ENCODE data around the gene UBALD2. TPM values are rescaled to one million over a fixed set of nuclear protein-coding genes. Genes with fewer than 3 reads are reported as not detected.

The UBALD2 gene
- total RNA-seq, 4 donors from 2014 or later = 21.3 to 50.9 (median 28.6) TPM

DNA sequence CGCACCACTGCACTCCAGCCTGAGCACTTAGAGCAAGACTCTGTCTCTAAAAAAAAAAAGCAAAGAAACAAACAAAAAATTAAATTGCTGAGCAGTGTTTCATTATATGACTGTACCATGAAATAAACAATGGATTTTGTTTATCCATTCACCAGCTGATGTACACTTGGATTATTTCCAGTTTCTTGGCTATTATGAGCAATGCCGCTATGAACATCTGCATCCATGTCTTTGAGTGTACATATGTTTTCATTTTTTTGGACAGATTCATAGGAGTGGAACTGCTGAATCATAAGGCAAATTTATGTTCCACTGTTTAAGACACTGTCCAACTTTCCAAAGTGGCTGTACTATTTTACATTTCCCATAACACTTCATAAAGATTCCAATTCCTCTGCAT, 32.8 kb upstream of the UBALD2 start:
- TF ChIP-seq, protein P1, sequence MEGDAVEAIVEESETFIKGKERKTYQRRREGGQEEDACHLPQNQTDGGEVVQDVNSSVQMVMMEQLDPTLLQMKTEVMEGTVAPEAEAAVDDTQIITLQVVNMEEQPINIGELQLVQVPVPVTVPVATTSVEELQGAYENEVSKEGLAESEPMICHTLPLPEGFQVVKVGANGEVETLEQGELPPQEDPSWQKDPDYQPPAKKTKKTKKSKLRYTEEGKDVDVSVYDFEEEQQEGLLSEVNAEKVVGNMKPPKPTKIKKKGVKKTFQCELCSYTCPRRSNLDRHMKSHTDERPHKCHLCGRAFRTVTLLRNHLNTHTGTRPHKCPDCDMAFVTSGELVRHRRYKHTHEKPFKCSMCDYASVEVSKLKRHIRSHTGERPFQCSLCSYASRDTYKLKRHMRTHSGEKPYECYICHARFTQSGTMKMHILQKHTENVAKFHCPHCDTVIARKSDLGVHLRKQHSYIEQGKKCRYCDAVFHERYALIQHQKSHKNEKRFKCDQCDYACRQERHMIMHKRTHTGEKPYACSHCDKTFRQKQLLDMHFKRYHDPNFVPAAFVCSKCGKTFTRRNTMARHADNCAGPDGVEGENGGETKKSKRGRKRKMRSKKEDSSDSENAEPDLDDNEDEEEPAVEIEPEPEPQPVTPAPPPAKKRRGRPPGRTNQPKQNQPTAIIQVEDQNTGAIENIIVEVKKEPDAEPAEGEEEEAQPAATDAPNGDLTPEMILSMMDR (IDR thresholded peaks at IDR 0.05) = no peak
- no peak for TF ChIP-seq POLR2A (IDR thresholded peaks at IDR 0.05)
- no peak overlapping the region for H3K4me3 ChIP-seq (ENCODE audit: low read depth, poor library complexity, severe bottlenecking)
- intact Hi-C loops (cut with DNase I; ENCODE audit: low total_unique reads) = no loop called here
- 55 to 73% methylated on average over 2 of the region's 2 CpGs for WGBS, 2 donors
- DNase-seq (ENCODE audit: low spot score in 2 of 2) = no peak

DNA sequence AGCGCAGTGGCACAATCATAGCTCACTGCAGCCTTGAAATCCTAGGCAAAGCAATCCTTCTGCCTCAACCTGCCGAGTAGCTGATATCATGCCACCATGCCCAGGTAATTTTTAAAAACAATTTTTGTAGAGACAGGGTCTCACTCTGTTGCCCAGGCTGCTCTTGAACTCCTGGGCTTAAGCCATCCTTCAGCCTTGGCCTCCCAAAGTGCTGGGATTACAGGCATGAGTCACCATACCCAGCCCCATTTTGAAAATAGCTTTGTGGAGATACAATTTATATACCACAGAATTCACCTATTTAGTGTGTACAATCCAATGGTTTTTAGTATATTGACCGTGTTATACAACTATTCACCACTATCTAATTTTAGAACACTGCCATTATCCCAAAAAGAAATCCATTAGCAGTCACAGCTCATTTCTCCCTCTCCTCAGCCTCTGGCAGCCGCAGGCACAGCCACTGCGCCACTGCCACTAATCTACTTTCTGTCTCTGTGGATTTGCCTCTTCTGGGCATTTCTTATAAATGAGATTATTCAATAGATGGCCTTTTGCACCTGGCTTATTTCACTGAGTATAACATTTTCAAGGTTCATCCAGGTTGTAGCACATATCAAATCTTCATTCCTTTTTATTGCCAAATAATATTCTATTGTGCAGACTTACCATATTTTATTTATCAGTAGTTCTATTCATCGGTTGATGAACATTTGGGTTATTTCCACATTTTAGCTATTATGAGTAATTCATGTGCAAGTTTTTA, 31.4 kb upstream of the UBALD2 start:
- intact Hi-C loops (cut with DNase I; ENCODE audit: low total_unique reads) = no loop called here
- TF ChIP-seq, protein P1 (IDR thresholded peaks at IDR 0.05) = no peak
- no peak for TF ChIP-seq POLR2A (IDR thresholded peaks at IDR 0.05)
- H3K4me3 ChIP-seq (ENCODE audit: low read depth, poor library complexity, severe bottlenecking) = no peak overlapping the region
- no peak for DNase-seq (ENCODE audit: low spot score in 2 of 2)
- WGBS, 2 donors = 92 to 94% methylated on average over 6 of the region's 6 CpGs

DNA sequence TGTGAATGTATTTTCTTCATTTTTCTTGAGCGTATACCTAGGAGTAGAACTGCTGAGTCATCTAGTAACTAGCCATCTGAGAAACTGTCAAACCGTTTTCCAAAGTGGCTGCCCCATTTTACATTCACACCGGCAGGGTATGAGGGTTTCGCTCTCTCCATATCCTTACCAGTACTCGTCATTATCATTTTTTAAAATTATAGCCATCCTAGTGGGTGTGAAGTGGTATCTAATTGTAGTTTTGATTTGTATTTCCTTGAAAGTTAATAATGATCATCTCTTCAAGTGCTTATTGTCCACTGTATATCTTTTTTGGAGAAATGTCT, 30.8 kb upstream of the UBALD2 start:
- intact Hi-C loops (cut with DNase I; ENCODE audit: low total_unique reads) = no loop called here
- WGBS, 2 donors = 83 to 86% methylated on average over 5 of the region's 5 CpGs

DNA sequence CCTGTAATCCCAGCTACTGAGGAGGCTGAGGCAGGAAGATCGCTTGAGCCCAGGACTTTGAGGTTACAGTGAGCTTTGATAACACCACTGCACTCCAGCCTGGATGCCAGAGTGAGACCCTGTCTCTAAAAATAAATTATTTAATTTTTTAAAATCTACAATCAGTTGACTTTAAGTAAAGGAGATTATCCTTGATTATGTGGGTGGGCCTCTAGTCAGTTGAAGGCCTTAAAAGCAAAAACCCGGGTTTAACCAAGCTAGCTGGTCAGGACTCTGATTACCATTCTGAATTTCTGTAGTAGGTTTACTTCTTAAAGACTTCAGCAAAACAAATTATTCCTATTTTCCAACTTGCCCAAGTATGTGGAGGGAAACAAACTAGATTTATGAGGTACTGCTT, 29.3 kb upstream of the UBALD2 start:
- H3K4me3 ChIP-seq (ENCODE audit: low read depth, poor library complexity, severe bottlenecking) = no peak overlapping the region
- TF ChIP-seq, protein P1 (IDR thresholded peaks at IDR 0.05) = no peak
- TF ChIP-seq POLR2A (IDR thresholded peaks at IDR 0.05) = no peak
- no peak for DNase-seq (ENCODE audit: low spot score in 2 of 2)
- intact Hi-C loops (cut with DNase I; ENCODE audit: low total_unique reads) = no loop called here
- 93 to 99% methylated on average over 2 of the region's 2 CpGs for WGBS, 2 donors

More for the DNA sequence above, 30.8 kb upstream of the UBALD2 start:
- no peak for TF ChIP-seq POLR2A (IDR thresholded peaks at IDR 0.05)
- TF ChIP-seq, protein P1 (IDR thresholded peaks at IDR 0.05) = no peak
- no peak for DNase-seq (ENCODE audit: low spot score in 2 of 2)
- no peak overlapping the region for H3K4me3 ChIP-seq (ENCODE audit: low read depth, poor library complexity, severe bottlenecking)

DNA sequence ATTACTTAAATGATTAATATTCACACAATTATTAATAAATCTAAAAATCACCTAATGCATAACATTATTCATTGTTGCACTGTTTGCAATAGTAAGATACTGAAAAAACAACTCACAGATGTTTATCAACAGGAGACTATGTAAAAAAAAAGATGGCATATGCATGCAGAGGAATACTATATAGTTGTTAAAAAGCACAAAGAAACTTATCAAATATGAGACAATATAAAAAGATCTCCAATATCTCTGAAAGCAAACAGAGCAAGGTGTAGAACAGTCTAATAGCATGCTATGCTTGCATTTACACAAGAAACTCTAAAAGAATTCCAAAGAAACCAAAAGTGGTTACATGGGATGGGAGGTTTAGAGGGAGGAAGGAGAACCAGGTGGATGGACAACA, 28.5 kb upstream of the UBALD2 start:
- intact Hi-C loops (cut with DNase I; ENCODE audit: low total_unique reads) = no loop called here
- no peak overlapping the region for H3K4me3 ChIP-seq (ENCODE audit: low read depth, poor library complexity, severe bottlenecking)
- TF ChIP-seq, protein P1 (IDR thresholded peaks at IDR 0.05) = no peak
- TF ChIP-seq POLR2A (IDR thresholded peaks at IDR 0.05) = no peak

DNA sequence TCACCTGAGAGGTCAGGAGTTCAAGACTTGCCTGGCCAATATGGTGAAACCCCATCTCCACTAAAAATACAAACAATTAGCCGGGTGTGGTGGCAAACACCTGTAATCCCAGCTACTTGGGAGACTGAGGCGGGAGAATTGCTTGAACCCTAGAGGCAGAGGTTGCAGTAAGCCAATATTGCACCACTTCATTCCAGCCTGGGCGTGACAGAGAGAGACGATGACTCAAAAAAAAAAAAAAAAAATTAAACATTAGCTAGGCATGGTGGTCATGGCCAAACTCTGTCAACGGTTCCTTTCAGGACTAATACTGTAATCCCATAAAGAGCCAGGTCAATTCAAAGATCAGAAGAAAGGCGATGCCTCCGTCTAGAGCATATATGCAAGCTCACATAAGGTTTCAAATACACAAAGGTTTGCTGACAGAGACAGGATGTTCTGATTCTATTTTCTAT, 27.3 kb upstream of the UBALD2 start:
- WGBS, 2 donors = 70 to 73% methylated on average over 7 of the region's 7 CpGs
- TF ChIP-seq, protein P1 (IDR thresholded peaks at IDR 0.05) = no peak
- TF ChIP-seq POLR2A (IDR thresholded peaks at IDR 0.05) = no peak
- intact Hi-C loops (cut with DNase I; ENCODE audit: low total_unique reads) = no loop called here
- H3K4me3 ChIP-seq (ENCODE audit: low read depth, poor library complexity, severe bottlenecking) = no peak overlapping the region
- no peak for DNase-seq (ENCODE audit: low spot score in 2 of 2)

More for the DNA sequence above, 28.5 kb upstream of the UBALD2 start:
- no peak for DNase-seq (ENCODE audit: low spot score in 2 of 2)
